ENCODE results near the gene VSIG8.

Gene VSIG8

DNA sequence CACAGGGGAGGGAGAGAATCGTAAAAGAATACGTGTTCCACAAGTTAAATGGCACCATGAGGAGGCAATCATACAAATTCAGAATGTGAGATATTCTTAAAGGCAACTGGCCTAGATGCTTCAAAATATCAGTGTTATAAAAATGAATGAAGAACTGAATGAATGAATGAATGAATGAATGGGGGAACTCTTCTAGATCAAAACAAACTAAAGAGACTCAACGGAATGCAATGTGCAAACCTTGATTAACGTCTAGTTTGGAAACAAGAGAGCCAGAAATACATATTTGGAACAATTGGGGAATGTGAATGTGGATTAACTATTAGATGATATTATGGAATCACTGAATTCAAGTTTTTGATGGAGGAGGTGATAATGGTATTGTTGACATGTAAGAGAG lies 20.7 kb upstream of the VSIG8 start:
- no peak for DNase-seq

DNA sequence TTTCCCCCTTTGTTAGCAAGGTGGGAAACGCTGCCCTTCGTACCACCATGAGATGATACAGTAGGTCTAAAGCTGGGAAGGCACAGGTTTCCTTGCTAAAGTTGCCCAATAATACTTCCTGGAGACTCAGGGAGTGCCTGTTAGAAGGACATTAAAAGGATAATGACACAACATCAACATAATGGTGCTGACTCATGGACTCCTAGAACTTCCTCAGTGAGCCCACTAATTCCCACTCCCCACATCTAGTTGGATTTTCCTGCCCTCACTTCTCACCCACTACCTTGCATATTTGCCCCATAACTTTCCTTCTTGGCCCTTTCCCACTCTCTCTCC lies 20.0 kb upstream of the VSIG8 start:
- no peak for DNase-seq

DNA sequence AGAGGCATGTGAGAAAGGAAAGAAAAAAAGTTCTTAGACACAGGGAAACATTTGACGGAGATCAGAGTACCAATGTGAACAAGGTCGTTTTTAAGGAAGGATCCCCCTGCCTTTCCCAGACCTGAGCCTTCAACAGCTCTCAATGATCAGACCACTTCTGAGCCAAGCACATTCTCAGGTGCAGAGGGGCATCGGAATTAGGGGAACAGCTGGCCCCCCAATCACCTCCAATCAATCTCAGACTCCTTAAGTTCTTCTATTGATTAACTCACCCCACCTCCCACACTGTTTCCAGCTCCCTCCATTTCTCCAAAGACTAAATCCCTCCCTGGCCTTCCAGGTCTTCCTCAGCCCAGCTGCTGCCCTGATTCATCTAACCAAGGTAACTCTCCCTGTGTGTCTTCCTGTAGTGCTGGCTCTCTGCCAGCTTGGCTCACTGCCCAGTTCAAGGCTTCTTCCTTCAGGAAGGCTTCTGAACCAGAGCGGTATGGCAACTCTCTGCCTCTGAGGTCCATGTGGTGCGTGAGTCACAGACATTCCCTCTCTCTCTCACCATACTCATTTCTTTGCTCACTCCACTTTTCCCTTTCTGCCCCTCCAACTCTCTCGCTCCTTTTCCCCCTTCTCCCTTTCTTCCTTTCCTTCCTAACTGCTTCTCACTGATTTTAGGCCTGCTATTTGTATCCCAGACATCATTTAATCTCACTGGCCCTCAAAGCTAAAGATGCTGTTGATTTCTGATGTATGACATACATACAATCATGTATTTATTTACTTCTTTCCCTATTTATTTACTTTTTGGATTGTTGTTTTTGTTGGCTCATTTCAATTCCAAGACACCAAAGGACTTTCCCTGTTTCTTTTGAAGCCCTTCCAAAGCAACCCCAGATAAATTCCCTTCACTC lies 19.4 kb upstream of the VSIG8 start:
- no peak for DNase-seq

DNA sequence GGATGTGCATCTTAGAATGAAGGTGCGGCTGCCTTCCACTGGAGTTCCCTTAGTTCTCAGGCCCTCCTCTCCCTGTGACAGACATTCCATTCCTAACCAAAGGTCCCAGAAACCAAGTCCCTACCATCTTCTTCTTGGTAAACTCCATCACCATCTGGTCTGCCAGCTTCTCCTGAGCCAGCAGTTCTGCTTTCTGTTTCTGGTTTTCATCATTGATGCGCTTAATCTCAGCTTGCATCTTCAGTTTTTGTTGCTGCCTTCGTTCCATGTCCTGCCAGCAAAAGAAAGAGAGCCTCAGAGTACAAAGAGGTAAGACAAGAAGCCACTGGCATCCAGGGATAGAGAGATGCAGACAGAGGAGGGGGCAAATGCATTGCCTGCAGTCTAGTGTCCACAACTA lies 18.0 kb upstream of the VSIG8 start:
- DNase-seq = no peak

DNA sequence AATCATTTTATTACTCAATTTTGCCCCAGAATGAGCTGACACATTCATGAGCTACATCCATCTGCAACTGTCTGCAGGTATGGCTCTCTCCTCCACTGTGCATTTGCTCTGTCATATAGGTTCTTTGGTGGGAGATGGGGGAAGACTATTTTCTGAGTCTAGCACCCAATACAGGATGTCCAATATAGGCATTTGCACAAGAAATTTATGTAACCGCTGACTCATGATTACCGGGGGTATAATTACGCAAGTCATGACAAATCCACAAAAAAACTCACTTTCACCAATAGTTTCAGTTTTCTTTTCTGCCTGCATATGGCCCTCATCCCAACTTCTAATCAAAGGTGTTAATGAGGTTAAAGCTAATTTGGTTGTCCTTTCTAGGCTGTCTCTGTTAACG lies 17.5 kb upstream of the VSIG8 start:
- DNase-seq = no peak

DNA sequence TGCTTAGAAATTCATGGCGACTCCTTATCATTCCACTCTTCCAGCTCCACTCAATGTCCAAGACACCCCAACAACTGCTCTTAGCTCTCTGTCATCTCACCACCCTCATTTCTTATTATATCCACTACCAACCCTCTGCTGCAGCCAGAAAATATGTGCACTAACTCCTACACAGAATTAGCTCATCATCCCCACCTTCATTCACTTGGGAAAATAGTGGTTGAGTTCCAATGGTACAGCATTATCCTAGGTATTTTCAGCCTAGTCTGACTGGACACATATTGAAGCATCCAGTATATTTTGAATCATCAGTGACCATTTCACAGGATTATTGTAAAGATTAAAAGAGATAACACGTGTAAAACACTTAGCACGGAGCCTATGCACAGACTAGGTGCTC lies 16.7 kb upstream of the VSIG8 start:
- DNase-seq = no peak

DNA sequence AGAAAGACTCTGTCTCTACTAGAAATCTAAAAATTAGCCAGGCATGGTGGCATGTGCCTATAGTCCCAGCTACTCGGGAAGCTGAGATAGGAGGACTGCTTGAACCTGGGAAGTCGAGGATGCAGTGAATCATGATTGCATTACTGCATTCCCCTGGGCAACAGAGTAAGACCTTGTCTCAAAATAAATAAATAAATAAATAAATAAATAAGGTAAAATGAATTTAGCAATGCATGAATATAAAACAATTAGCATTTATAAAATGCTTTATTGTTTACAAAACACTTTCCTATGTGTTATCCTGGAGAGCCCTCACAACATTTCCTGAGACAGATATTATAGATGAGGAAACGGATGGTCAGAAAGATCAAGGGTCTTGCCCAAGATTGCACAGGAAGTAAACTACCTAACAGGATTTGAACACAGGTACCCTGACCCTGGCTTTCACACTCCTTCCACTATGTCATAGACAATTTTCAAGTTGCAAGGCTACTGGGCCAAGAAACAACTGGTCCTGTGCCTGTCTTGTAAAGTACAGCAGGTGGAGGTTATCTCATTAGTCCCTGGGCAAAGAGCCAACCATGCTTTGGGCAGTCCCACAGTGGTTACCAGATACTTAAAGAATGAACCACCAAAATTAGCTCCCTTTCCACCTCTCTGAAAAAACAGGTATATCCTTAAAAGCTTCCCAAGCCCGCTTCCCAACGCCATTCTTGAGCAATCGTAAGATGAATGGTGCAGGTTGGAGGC lies 15.4 kb upstream of the VSIG8 start:
- DNase-seq = no peak

DNA sequence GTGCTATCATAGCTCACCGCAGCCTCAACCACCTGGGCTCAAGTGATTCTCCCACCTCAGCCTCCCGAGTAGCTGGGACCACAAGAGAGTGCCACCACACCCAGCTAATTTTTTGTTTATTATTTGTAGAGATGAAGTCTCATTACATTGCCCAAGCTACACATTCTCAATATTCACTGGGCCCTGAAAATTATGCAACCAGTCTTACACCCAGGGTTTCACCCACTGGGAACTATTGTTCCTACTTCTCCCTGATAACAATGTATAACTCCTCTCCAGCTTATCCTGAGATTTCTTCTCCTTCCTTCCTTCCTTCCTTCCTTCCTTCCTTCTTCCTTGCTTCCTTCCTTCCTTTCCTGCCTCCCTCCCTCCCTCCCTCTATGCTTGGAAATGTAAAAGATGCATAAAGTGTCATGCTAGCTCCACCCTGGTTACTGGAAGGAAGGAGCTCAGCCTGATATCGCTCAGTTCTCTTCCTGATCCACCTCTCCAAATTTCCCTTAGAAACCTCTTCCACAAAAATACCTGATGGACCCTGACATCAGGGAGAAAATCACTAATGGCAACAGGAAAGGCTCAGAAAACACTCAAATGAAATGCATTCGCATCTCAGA lies 11.2 kb upstream of the VSIG8 start:
- no peak for DNase-seq

DNA sequence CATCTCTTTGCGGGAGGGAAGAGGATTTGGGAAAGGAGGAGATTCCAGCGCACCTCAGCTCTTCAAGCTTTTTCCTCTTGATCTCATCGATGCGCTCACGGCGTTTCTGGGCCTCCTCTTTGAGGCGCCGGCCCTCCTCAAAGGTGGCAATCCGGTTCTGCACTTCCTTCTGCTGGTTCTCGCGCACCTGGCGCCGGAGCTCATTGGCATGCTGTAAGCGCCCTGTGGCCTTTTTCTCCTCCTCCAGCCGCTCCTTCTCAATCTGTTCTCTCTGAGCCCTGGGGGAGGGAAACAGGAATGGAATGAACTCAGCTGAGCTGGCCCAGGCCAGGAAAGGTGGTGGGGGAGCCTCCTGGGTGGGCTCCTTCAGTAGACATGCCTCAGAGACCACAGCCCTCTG lies 10.4 kb upstream of the VSIG8 start:
- DNase-seq = no peak

DNA sequence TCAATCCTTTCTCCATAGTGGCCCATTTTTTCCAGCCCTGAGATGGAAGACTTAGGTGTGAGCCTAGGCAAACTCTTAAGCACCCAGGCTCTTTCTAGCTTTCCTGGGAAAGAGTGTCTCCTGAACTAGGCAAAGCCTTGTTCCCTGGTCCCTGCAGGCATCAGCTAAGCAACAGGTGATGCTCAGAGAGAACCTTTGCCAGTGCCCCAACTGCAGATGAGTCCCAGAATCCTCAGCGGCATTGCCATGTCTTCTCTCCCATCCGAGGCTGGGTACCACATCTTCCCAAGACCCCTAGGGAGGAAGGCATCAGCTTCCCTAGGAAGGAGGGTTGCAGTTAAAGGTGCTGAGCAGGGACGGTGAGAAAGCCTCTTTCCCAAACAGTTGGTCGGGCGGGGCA lies 8.2 kb upstream of the VSIG8 start:
- DNase-seq = no peak

DNA sequence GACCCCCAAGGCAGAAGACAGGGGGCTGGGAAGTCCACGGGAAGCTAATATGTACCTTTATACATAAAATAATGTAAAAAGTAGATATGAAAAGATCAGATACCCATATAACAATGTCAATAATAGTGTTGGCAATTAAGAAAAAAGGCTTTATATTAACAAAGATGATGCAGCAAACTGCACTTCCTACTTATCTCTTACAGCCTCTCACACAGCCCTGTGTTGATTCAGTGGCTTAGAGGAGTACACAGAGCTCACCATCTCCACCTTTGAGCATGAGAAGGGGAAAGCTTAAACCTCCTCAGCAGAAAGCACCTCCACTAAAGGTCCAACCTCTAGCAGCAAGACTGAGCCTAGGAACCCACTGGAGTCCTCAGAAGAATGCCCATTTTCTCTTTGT lies 7.2 kb upstream of the VSIG8 start:
- no peak for DNase-seq

DNA sequence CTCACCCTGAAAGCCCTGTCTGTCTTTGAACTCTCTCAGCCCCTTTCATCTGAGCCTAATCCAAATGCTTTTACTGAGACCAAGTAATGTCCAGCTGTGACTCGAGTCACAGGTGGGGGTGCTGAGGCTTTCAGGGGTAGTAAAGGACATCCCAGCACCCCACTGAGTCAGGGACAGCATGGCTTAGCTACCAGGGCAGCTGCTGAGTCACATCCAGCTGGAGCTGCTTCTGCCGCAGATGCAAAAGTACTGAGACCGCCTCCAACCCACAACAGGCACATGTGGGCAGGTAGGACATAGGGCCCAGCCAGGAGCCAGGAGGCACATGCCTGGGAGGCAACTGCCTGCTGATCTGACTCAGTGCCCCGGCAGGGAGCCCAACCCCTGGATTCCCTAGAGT lies 6.7 kb upstream of the VSIG8 start:
- DNase-seq = no peak

DNA sequence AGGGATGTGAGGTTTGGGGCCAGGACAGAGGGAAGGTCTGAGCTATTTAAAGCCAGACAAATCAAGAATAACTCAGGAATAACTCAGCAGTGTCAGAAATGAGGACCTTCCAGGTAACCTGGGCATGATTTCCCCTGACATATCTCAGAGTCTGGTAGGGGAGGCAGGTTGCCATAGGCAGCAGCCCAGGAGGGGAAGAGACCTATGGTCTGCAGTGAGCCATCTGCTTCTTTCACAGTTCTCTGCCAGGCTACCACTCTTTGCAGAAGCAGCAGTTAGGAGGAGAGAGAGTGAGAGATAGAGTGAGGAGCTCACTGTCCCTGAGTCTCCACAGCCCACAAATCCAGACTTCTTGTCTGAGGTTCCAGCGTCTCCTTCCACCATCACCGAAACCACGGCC lies 6.3 kb upstream of the VSIG8 start:
- no peak for DNase-seq

DNA sequence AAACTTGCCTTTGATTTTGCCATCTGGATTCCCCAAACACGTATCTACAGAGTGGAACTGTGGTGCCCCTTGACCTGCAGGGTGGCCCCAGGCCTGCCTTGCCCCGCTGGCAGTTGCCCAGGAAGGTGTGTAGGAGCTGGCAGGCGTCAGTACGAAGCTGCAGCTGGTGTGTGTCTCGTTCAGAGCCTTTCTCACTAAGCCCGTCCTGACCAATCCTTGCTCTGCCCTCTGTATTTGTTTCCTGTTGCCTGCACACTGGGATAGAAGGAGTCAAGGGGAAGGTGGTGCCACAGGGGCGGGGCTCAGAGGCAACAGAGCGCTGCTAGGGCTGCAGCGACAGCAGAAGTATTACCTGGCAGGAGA lies 5.2 kb upstream of the VSIG8 start:
- DNase-seq = no peak

DNA sequence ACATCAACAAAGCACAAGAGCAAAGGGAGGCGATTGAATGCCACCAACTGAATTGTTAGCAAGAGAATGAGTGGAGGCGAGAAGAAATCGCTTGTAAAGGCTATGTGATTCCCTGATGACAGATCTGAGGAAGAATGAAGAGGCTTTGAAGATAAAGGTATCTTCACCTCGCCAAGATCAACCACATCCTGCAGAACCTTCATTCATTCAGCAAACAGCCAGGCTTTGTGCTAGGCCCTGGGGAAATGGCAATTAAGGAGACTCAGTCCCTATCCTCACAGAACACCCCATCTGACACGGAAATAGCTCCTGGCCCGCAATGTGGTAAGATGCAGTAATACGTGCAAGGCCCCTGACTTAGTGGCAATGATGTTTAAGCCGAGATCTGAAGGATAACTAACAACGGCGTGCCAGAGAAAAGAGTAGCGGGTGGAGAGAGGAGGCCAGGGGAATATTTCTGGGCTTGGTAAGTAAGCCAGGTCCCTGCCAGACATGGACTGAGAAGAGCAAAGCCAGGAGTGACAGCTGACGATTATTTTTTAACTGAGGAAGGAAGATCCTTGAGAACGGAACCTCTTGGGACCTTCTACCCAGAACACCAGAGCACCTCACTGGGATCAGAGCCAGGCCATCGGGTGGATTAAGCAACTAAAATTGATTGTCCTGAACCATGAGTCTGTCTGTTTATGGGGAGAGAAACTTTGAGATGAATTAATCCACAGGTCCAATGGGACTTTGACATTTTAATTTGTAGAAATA lies 4.6 kb upstream of the VSIG8 start:
- DNase-seq = no peak

DNA sequence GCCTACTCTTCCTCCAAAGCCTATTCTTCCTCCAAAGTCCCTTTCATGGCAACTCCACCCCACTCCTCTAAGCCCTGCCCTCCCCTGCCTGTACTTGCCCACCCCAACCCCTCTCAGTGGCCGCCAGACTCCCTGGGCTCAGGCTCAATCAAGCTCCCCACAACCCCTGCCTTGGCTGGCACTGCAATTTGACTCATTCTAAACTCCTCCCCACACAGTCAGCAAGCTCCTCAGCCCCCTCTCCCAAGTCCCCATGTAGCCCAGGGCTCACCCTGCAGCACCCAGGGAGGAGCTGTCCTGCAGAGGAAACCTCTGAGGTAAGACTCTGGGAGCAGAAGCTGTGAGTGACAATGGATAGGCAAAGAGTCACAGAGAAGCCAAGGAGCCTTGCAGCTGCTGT lies 3.6 kb upstream of the VSIG8 start:
- no peak for DNase-seq

DNA sequence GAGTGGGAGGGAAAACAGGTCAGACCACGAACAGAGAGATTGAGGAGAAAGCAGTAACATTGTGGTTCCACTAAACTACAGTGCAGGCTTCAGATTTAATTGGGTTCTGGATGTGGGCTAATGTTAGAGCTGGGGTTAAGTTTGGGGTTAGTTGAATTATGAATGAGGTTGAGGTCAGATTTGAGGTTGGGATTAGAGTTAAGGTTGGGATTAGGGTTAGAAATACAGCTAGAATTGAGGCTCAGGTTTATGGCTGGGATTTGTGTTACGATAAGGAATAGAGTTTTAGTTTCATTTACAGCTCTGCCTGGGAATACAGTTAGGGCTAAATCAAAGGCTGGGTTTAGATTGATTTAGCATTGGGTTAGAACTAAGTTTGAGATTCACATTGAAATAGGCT lies 1.8 kb upstream of the VSIG8 start:
- no peak for DNase-seq

DNA sequence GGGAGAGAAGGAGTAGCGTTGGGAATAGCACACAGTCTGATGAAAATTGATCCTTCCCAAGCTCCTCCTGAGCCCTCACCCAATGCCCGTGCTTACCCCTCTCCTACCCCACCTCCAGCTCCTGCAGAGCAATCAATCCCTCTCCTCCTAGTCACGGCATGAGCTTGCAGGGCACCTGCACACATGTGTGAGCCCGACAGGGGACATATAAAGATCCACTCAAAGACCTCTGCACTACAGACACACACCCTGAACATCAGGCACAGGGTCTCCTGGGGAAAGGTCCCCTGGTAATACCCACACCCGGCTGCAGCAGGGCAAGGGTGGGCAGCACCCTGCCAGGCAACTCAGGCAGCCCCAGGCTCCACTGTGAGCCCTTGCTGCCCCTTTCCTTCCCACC lies 426 bp downstream of the VSIG8 start:
- no peak for DNase-seq

DNA sequence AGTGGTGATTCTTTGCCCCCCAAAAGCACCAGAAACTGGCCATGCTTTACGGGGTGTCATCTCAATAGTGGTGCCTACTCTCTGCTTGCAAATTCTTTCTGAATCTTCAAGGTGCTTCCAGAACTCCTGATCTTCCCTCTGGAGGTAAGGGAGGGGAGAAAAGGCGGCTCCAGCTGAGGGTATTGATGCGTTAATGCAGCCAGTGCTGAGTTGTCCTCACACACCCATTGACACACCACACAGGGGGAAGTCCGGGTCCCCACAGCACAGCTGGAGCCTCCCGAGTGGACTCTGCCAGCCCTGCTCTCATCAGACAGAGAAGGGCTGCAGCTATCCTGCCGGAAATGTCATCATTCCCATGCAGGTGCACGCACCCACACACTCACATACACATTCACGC lies 1.2 kb downstream of the VSIG8 start:
- no peak for DNase-seq

DNA sequence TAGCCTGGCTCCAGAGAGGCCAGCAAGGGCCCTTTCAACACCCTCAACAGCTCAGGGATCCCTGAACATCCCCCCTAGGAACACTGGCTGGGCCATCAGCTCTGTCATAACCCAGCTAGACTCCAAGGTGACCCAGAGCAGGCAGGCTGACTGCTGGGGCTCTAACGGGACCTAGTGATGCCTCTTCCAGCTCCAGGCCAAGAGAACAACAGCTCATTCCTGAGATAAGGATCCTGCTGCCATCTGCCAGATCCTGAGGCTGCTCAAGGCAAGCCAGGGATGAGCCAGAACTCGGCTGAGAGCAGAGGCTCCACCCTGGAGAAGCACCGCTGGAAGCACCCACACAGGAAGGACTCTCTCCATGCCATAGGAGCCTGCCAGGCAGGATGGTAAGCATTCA lies 2.0 kb downstream of the VSIG8 start:
- DNase-seq = no peak

DNA sequence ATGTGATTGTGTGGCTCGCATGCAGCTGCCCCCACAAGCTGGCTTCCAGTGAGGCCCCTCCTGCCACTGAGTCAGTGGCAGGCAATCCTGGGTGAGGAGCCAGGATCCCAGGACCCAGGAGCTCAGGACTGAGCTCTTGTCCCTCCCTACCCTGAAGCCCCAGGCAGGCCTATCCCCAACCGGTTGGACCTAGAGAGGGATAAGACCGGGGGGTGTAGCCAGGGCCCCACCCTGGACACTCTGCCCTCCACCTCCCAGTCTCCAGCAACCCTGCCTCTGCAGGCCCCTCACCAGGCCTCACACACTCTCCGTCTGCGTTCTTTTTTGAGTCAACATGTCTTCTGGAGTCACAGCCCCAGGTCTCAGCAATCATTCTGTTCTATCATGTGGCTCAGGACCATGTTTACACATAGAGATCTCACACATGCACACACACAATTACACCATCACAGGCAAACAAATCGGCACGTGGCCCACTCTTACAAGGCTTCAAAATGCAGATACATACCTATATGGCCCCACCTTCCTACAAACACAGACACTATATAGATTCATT lies 2.6 kb downstream of the VSIG8 start:
- no peak for DNase-seq

DNA sequence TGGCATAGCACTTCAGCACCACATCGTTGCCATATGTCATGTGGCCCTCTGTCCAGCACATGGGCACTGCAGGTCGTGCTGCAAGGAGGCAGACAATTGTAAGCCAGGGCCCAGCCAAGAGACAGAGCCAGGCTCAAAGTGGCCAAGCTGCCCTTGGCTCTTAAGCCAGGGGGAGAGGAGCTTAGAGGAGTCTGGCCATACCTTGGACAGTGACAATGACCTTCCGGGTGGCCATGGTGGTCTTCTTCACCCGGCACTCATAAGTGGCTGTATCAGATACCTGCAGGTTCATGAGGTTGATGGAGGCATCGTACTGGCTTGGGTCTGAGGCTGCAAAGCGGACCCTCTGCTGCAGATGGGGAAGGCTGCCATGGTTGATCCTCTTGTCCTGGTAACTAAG lies 4.6 kb downstream of the VSIG8 start:
- no peak for DNase-seq

DNA sequence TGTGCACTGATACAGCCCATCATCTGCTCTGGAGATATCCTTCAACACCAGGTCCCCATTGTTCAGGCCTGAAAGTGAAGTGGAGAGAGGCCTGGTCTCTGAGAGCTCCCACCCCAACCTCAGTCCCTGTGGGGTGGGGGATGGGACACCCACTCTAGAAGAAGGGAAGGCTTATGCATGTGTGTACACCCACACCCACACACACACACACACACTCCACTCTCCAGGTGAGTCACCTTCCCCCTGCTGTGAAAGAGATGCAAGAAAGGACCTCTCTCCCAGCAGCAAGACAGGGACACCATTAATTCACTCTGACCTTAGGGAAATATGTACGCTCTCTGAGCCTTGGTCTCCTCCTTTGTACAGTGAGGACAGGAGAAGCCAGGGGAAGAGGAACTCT lies 5.9 kb downstream of the VSIG8 start:
- no peak for DNase-seq

Measured in activated CD8-positive, alpha-beta memory T cell treated with anti-CD3 and anti-CD28 coated beads for 24 hours (primary cell).